ENCODE results near the gene PSKH1. TPM values are rescaled to one million over a fixed set of nuclear protein-coding genes. Genes with fewer than 3 reads are reported as not detected.

PSKH1 gene
- total RNA-seq, 1 experiment from 2014 or later = 24.2 TPM

GRCh38 chr16:67963292-67963661 lies 70.2 kb downstream of the PSKH1 start:
- TF ChIP-seq, protein P1, sequence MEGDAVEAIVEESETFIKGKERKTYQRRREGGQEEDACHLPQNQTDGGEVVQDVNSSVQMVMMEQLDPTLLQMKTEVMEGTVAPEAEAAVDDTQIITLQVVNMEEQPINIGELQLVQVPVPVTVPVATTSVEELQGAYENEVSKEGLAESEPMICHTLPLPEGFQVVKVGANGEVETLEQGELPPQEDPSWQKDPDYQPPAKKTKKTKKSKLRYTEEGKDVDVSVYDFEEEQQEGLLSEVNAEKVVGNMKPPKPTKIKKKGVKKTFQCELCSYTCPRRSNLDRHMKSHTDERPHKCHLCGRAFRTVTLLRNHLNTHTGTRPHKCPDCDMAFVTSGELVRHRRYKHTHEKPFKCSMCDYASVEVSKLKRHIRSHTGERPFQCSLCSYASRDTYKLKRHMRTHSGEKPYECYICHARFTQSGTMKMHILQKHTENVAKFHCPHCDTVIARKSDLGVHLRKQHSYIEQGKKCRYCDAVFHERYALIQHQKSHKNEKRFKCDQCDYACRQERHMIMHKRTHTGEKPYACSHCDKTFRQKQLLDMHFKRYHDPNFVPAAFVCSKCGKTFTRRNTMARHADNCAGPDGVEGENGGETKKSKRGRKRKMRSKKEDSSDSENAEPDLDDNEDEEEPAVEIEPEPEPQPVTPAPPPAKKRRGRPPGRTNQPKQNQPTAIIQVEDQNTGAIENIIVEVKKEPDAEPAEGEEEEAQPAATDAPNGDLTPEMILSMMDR (conservative IDR thresholded peaks at IDR 0.05; ENCODE audit: low read depth, low read length) = no peak
- TF ChIP-seq EZH2 (IDR thresholded peaks at IDR 0.05; ENCODE audit: borderline replicate concordance, low read depth, low read length, poor library complexity, severe bottlenecking) = no peak
- intact Hi-C loops (cut with micrococcal nuclease; ENCODE audit: unreplicated experiment) = no loop called here
- peaks cover 28% of the 10 kb centered on the region for H3K36me3 ChIP-seq (ENCODE audit: insufficient read depth, low read length, poor library complexity, severe bottlenecking)
- no peaks in the 10 kb centered on the region for H3K9me3 ChIP-seq (ENCODE audit: low read depth, low read length, poor library complexity, severe bottlenecking)
- no peaks in the 10 kb centered on the region for H3K27me3 ChIP-seq (replicated peaks; ENCODE audit: insufficient read depth, low read depth, low read length, poor library complexity)
- ChIA-PET POLR2A (ENCODE audit: low non-redundant PET) (no interaction called here), CTCF (no interaction called here)
- no TSS peak for BruUV-seq (replicated peaks)
- peak overlapping the region; percentile 7 for H3K27ac ChIP-seq (ENCODE audit: low read depth, low read length, poor library complexity, severe bottlenecking)
- no peak for DNase-seq (ENCODE audit: low spot score)
- no peak overlapping the region for H3K4me3 ChIP-seq (ENCODE audit: low read depth, low read length, poor library complexity, severe bottlenecking)
- H3K4me1 ChIP-seq (ENCODE audit: insufficient read depth, low read length, poor library complexity, severe bottlenecking) = peaks cover 14% of the 10 kb centered on the region

DNA sequence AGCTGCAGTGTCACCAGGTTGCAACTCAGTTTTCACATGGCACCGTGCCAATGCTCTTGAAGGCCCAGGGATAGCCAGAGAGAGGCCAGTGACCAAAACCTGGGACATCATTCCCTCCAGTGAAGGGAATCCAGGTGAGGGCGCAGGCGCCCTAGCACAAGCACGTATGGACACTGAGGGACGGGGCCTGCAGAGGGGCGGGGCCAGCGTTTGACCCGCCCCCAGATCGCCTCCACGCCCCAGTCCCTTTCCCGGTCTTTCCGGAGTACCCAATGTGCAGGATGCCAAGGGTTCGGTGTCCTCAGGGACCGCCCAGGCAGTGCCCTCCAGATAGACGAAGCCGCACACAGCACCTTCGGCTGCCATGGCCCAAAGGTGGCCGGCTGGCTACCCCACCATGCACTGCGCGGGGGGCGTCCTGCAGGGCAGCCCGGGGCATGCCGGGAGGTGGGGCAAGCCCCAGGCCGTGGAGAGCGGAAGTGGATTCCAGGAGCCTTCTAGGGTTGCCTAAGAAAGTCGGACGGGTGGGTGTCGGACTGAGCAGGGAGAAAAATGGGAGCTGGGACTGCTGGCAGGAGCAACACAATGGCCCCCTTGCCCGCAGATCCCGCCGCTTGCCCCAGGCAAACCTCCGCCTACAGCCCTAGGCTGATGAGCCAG lies 70.7 kb downstream of the PSKH1 start:
- H3K27ac ChIP-seq (ENCODE audit: low read depth, low read length, poor library complexity, severe bottlenecking) = peak overlapping the region; percentile 7
- CTCF ChIA-PET = no interaction called here
- no peak overlapping the region for H3K4me3 ChIP-seq (ENCODE audit: low read depth, low read length, poor library complexity, severe bottlenecking)
- H3K36me3 ChIP-seq (ENCODE audit: insufficient read depth, low read length, poor library complexity, severe bottlenecking) = peaks cover 24% of the 10 kb centered on the region
- POLR2A ChIA-PET (ENCODE audit: low non-redundant PET) = no interaction called here
- BruUV-seq (replicated peaks) = no TSS peak
- no peaks in the 10 kb centered on the region for H3K9me3 ChIP-seq (ENCODE audit: low read depth, low read length, poor library complexity, severe bottlenecking)
- no peaks in the 10 kb centered on the region for H3K27me3 ChIP-seq (replicated peaks; ENCODE audit: insufficient read depth, low read depth, low read length, poor library complexity)
- intact Hi-C loops (cut with micrococcal nuclease; ENCODE audit: unreplicated experiment) = no loop called here
- TF ChIP-seq, protein P1 (conservative IDR thresholded peaks at IDR 0.05; ENCODE audit: low read depth, low read length) = no peak
- no peak for TF ChIP-seq EZH2 (IDR thresholded peaks at IDR 0.05; ENCODE audit: borderline replicate concordance, low read depth, low read length, poor library complexity, severe bottlenecking)
- no peak for DNase-seq (ENCODE audit: low spot score)
- H3K4me1 ChIP-seq (ENCODE audit: insufficient read depth, low read length, poor library complexity, severe bottlenecking) = peaks cover 17% of the 10 kb centered on the region

GRCh38 chr16:67964477-67965131 lies 71.5 kb downstream of the PSKH1 start:
- no TSS peak for BruUV-seq (replicated peaks)
- no peak overlapping the region for H3K4me3 ChIP-seq (ENCODE audit: low read depth, low read length, poor library complexity, severe bottlenecking)
- H3K4me1 ChIP-seq (ENCODE audit: insufficient read depth, low read length, poor library complexity, severe bottlenecking) = peaks cover 19% of the 10 kb centered on the region
- intact Hi-C loops (cut with micrococcal nuclease; ENCODE audit: unreplicated experiment) = no loop called here
- no peak overlapping the region for H3K27ac ChIP-seq (ENCODE audit: low read depth, low read length, poor library complexity, severe bottlenecking)
- no peaks in the 10 kb centered on the region for H3K27me3 ChIP-seq (replicated peaks; ENCODE audit: insufficient read depth, low read depth, low read length, poor library complexity)
- CTCF ChIA-PET = no interaction called here
- DNase-seq (ENCODE audit: low spot score) = no peak
- TF ChIP-seq EZH2 (IDR thresholded peaks at IDR 0.05; ENCODE audit: borderline replicate concordance, low read depth, low read length, poor library complexity, severe bottlenecking) = no peak
- TF ChIP-seq, protein P1 (conservative IDR thresholded peaks at IDR 0.05; ENCODE audit: low read depth, low read length) = no peak
- H3K9me3 ChIP-seq (ENCODE audit: low read depth, low read length, poor library complexity, severe bottlenecking) = no peaks in the 10 kb centered on the region
- H3K36me3 ChIP-seq (ENCODE audit: insufficient read depth, low read length, poor library complexity, severe bottlenecking) = peaks cover 19% of the 10 kb centered on the region
- POLR2A ChIA-PET (ENCODE audit: low non-redundant PET) = no interaction called here

Measured in A673 (cell line).